Esophagus muscularis mucosa (tissue), 4 donors: ENCODE results near the gene TSFM. TPM values are rescaled to one million over a fixed set of nuclear protein-coding genes. Genes with fewer than 3 reads are reported as not detected.

Source experiments
- DNase-seq: peaks from one replicate; pipeline ENCODE4 v3.0.0-alpha.2; 2017; ENCODE audit errors: extremely low spot score
- H3K27ac ChIP-seq, 4 donors: fragments of 200-600 bp; sonication (generic); replicated peaks in 1 of 4; 1 replicate in 3 of 4; 2 replicates in 1 of 4; pipeline ENCODE4 v1.5.1; 2016 to 2019; ENCODE audit warnings: mild to moderate bottlenecking in 1 of 4
- H3K27me3 ChIP-seq, 4 donors: fragments of 200-600 bp; sonication (generic); one replicate each; pipeline versions ENCODE4 v1.5.1 to v1.6.0; 2016 to 2019
- H3K36me3 ChIP-seq, 4 donors: fragments of 200-600 bp; sonication (generic); one replicate each; pipeline ENCODE4 v1.5.1; 2016 to 2019
- H3K4me1 ChIP-seq, 4 donors: fragments of 200-600 bp; sonication (generic); one replicate each; pipeline ENCODE4 v1.5.1; 2016 to 2019
- H3K4me3 ChIP-seq, 4 donors: fragments of 200-600 bp; sonication (generic); 1 replicate in 2 of 4; 2 replicates in 2 of 4; pipeline ENCODE4 v1.5.1; 2016 to 2019; ENCODE audit warnings: mild to moderate bottlenecking in 4 of 4, moderate library complexity in 1 of 4
- H3K9me3 ChIP-seq, 4 donors: fragments of 200-600 bp; sonication (generic); 1 replicate in 3 of 4; 2 replicates in 1 of 4; pipeline ENCODE4 v1.5.1; 2016 to 2019
- CTCF ChIP-seq, 3 experiments: fragments of 200-600 bp in 2 of 3; fragments of 450-650 bp in 1 of 3; sonication (generic) in 2 of 3; IDR thresholded peaks; one replicate each; pipeline ENCODE4 v1.5.1; 2017 to 2019; ENCODE audit warnings: antibody characterized with exemption in 3 of 3, mild to moderate bottlenecking in 2 of 3, moderate library complexity in 1 of 3
- EP300 ChIP-seq: sonication (generic); formaldehyde crosslinking; IDR thresholded peaks from one replicate; pipeline ENCODE4 v1.6.1; 2017; ENCODE audit warnings: antibody characterized with exemption
- POLR2A ChIP-seq: fragments of 450-650 bp; IDR thresholded peaks from one replicate; pipeline ENCODE4 v1.6.1; 2017; ENCODE audit warnings: antibody characterized with exemption, moderate library complexity, mild to moderate bottlenecking, low read depth
- POLR2AphosphoS5 ChIP-seq, 2 donors: sonication (generic); formaldehyde crosslinking; IDR thresholded peaks; one replicate each; pipeline ENCODE4 v1.6.1; 2017; ENCODE audit warnings: antibody characterized with exemption in 2 of 2
- WGBS: methylation state at CpG from one replicate; pipeline ENCODE4 v1.1.5; 2018; 5-methylcytosine and 5-hydroxymethylcytosine counted together
- intact Hi-C: fragments of 100-400 bp; cut with DNase I; formaldehyde crosslinking; loops from one replicate; pipeline ENCODE4 v1.15.1; 2023
- total RNA-seq, 4 donors: library from RNA; depleted of rRNA; stranded (reverse); fragments of >200 nt; gene quantifications; one replicate each; pipeline versions ENCODE4 v1.1.0 to v1.2.1, GENCODE V29; 2016

TSFM gene
- total RNA-seq, 4 donors from 2014 or later, result 17.6 to 38.4 (median 29.2) TPM

DNA sequence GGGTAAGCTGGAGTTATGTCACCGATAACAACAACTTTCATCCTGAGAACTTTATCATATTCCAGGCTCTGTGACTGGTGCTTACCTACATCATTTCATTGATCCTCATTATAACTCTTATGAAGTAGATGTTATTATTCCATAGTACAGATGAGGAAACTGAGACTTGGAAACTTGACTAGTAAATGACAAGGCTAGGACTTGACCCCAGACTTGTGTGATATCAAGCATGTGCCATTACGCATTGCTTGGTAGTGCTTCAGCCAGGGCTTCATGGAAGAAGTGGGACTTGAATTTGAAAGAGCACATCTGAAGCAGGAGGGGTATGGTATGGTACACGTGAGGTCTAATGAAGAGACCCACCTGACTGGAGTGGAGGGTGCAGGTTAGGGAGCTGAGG, 24.1 kb downstream of the TSFM start:
- Histone ChIP-seq H3K27ac (no peak overlapping the region), H3K27me3 (no peaks in the 10 kb centered on the region), H3K4me3 (no peak overlapping the region), H3K9me3 (no peaks in the 10 kb centered on the region), H3K36me3 (peaks cover 20 to 96% (median 87%) of the 10 kb centered on the region in 4 donors), H3K4me1 (peaks cover 4 to 15% (median 12%) of the 10 kb centered on the region in 4 donors)
- intact Hi-C loops, result no loop called here
- 94% methylated on average over 3 of the region's 3 CpGs for WGBS
- TF ChIP-seq EP300 (no peak), POLR2A (no peak), CTCF (IDR thresholded peaks at IDR 0.05) (no peak)
- DNase-seq, result no peak

- Histone ChIP-seq H3K36me3 (peaks cover 15 to 96% (median 87%) of the 10 kb centered on the region in 4 donors), H3K9me3 (no peaks in the 10 kb centered on the region), H3K27ac (no peak overlapping the region), H3K27me3 (no peaks in the 10 kb centered on the region), H3K4me3 (no peak overlapping the region), H3K4me1 (peaks cover 4 to 15% (median 12%) of the 10 kb centered on the region in 4 donors)
- 72% methylated on average over 4 of the region's 9 CpGs for whole genome bisulfite sequencing
- intact Hi-C loops, result no loop called here
- no peak for TF ChIP-seq EP300
- TF ChIP-seq POLR2A, result no peak
- TF ChIP-seq CTCF (IDR thresholded peaks at IDR 0.05), result no peak
- no peak for TF ChIP-seq POLR2AphosphoS5 (IDR thresholded peaks at IDR 0.05)
- no peak for DNase-seq
Measured at GRCh38 chr12:57807285-57807684, 24.7 kb downstream of the TSFM start.

- no peaks in the 10 kb centered on the region for H3K27me3 ChIP-seq
- TF ChIP-seq POLR2A, result no peak
- TF ChIP-seq POLR2AphosphoS5 (IDR thresholded peaks at IDR 0.05), result no peak
- TF ChIP-seq EP300, result no peak
- TF ChIP-seq CTCF (IDR thresholded peaks at IDR 0.05), result no peak
- DNase-seq, result no peak
- no peak overlapping the region for H3K4me3 ChIP-seq
- intact Hi-C loops, result no loop called here
- peaks cover 3 to 14% (median 10%) of the 10 kb centered on the region in 4 donors for H3K4me1 ChIP-seq
- H3K36me3 ChIP-seq, result peaks cover 6 to 97% (median 87%) of the 10 kb centered on the region in 4 donors
- no peaks in the 10 kb centered on the region for H3K9me3 ChIP-seq
- WGBS, result 91% methylated on average over 5 of the region's 5 CpGs
- no peak overlapping the region for H3K27ac ChIP-seq
Measured at GRCh38 chr12:57808351-57808750, 25.8 kb downstream of the TSFM start.

GRCh38 chr12:57809425-57809824, 26.8 kb downstream of the TSFM start:
- peaks cover 6 to 92% (median 84%) of the 10 kb centered on the region in 4 donors for H3K36me3 ChIP-seq
- no peaks in the 10 kb centered on the region for H3K27me3 ChIP-seq
- WGBS, result 95% methylated on average over 3 of the region's 3 CpGs
- TF ChIP-seq POLR2AphosphoS5 (IDR thresholded peaks at IDR 0.05) (no peak), EP300 (no peak), CTCF (IDR thresholded peaks at IDR 0.05) (no peak)
- H3K4me1 ChIP-seq, result peaks cover under 1 to 20% (median 12%) of the 10 kb centered on the region in 4 donors
- H3K4me3 ChIP-seq, result no peak overlapping the region
- no peaks in the 10 kb centered on the region for H3K9me3 ChIP-seq
- intact Hi-C loops, result no loop called here
- no peak overlapping the region for H3K27ac ChIP-seq
- no peak for DNase-seq

DNA sequence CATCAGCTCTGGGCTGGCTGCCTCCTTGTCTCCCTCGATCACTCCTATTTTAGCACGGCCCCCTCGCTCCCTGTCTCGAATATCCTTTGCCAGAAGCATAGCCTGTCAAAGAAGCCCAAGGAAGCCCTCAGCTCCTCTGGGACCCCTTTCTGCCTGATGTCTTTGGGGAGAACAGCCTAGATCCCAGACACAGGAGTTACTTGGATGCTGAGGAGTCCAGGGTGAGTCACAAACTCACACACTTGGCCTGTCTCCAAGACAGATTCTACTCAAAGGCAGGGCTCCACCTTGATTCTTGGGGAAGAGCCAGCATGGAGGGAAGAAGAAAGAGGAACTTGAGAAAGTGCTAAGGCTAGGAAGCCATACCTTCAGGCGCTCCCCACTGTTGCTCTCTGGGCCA, 27.9 kb downstream of the TSFM start:
- Histone ChIP-seq H3K36me3 (peaks cover 6 to 81% (median 76%) of the 10 kb centered on the region in 4 donors), H3K27ac (no peak overlapping the region), H3K27me3 (no peaks in the 10 kb centered on the region), H3K9me3 (no peaks in the 10 kb centered on the region), H3K4me3 (no peak overlapping the region), H3K4me1 (peaks cover 11 to 30% (median 20%) of the 10 kb centered on the region in 4 donors)
- TF ChIP-seq POLR2AphosphoS5 (IDR thresholded peaks at IDR 0.05), result no peak
- TF ChIP-seq POLR2A, result no peak
- TF ChIP-seq CTCF (IDR thresholded peaks at IDR 0.05), result no peak
- TF ChIP-seq EP300, result no peak
- 89% methylated on average over 5 of the region's 5 CpGs for WGBS
- DNase-seq, result no peak
- intact Hi-C loops, result no loop called here
